ENCODE data around the gene USP40.

- TF ChIP-seq GATA2 (IDR thresholded peaks at IDR 0.05; ENCODE audit: low read depth, low read length) = no peak
- no peak for TF ChIP-seq GATA3 (IDR thresholded peaks at IDR 0.05; ENCODE audit: low read depth, low read length)
These were observed 4.4 kb upstream of the USP40 start for GRCh38 chr2:233571001-233571400.

Measured in SH-SY5Y (cell line).